Fibroblast of the aortic adventitia (primary cell): ENCODE measurements around the gene SLC8B1. TPM values are rescaled to one million over a fixed set of nuclear protein-coding genes. Genes with fewer than 3 reads are reported as not detected.

ENCODE experiments used
- DNase-seq: peaks from one replicate; pipeline ENCODE4 v3.0.0-alpha.2; 2010; ENCODE audit warnings: low read depth
- H3K4me3 ChIP-seq: 2 replicates; pipeline ENCODE4 v1.5.1; 2011; ENCODE audit warnings: low read depth, mild to moderate bottlenecking, control low read depth, low read length, moderate library complexity
- CTCF ChIP-seq: IDR thresholded peaks from 2 replicates; pipeline ENCODE4 v1.5.1; 2011; ENCODE audit warnings: mild to moderate bottlenecking, low read length, control low read depth, inconsistent platforms; ENCODE audit not compliant: insufficient read depth
- total RNA-seq: library from RNA; depleted of rRNA; stranded (reverse); fragments of >200 nt; gene quantifications from 2 replicates; pipeline ENCODE4 v1.2.3, GENCODE V29; 2012; ENCODE audit warnings: low replicate concordance

Gene SLC8B1
- total RNA-seq, 1 donor: 11.5 TPM

GRCh38 chr12:113302886-113303640 is 31.8 kb downstream of the SLC8B1 start:
- no peak for TF ChIP-seq CTCF
- no peak for DNase-seq
- H3K4me3 ChIP-seq: no peak overlapping the region

GRCh38 chr12:113302466-113302865 is 32.4 kb downstream of the SLC8B1 start:
- DNase-seq: no peak
- TF ChIP-seq CTCF: no peak

GRCh38 chr12:113301811-113302210 is 33.1 kb downstream of the SLC8B1 start:
- H3K4me3 ChIP-seq: no peak overlapping the region
- TF ChIP-seq CTCF: no peak

More at GRCh38 chr12:113302466-113302865, 32.4 kb downstream of the SLC8B1 start:
- no peak overlapping the region for H3K4me3 ChIP-seq

GRCh38 chr12:113299619-113300237 is 35.2 kb downstream of the SLC8B1 start:
- peak; percentile 82 for DNase-seq
- no peak overlapping the region for H3K4me3 ChIP-seq
- no peak for TF ChIP-seq CTCF

More at GRCh38 chr12:113301811-113302210, 33.1 kb downstream of the SLC8B1 start:
- no peak for DNase-seq

GRCh38 chr12:113298861-113299545 is 35.9 kb downstream of the SLC8B1 start:
- no peak for TF ChIP-seq CTCF
- no peak for DNase-seq
- H3K4me3 ChIP-seq: no peak overlapping the region

GRCh38 chr12:113298472-113298817 is 36.5 kb downstream of the SLC8B1 start:
- DNase-seq: no peak
- TF ChIP-seq CTCF: no peak

More at GRCh38 chr12:113298472-113298817, 36.5 kb downstream of the SLC8B1 start:
- no peak overlapping the region for H3K4me3 ChIP-seq
